Heart left ventricle (tissue), 13 donors: ENCODE data around the gene CRIM1.

Experiments
- CTCF ChIP-seq, 12 donors: fragments of 200-600 bp; sonication (generic) in 4 of 12; IDR thresholded peaks; one replicate each; pipeline versions ENCODE4 v1.5.0 to v1.8.0; 2018 to 2022; ENCODE audit warnings: antibody characterized with exemption in 12 of 12, mild to moderate bottlenecking in 5 of 12
- POLR2A ChIP-seq, 2 donors: fragments of 450-650 bp; IDR thresholded peaks; one replicate each; pipeline ENCODE4 v1.6.1; 2017; ENCODE audit warnings: antibody characterized with exemption in 2 of 2, mild to moderate bottlenecking in 2 of 2, moderate library complexity in 2 of 2
- donor health status: ischemic (EF 13 %, LVEDD 7.1; RV severe dilation, severe dysfunction).
- donor health status: DM: no; HTN: yes; CAD: no.
- donor health status: DM: no; HTN: no; CAD: no.
- donor health status: ischemic (EF 25% LVEDD 6.9; RV normal size, moderate dysfunction).
- donor health status: ischemic (EF 25% LVEDD 5.7; RV mildly dilated, moderate dysfunction).
- donor health status: ischemic (EF 35%, LVEDD 5.7; RV mildly dilated, moderate dysfunction).
- donor health status: nonischemic (EF 11% LVEDD 7.7; RV severe dilation, severe dysfunction).
- donor health status: DM: yes; HTN: yes; CAD: no.
- donor health status: PGD.
- donor health status: ischemic (EF 29% LVEDD 5.4; RV normal size, mild dysfunction).
- donor health status: nonischemic (EF 23%, LVEDD 6.1; RV moderate dilation, normal function).

- TF ChIP-seq POLR2A (IDR thresholded peaks at IDR 0.05), result no peak
- TF ChIP-seq CTCF (IDR thresholded peaks at IDR 0.05), result no peak
Measured at GRCh38 chr2:36564377-36564930, 208.9 kb downstream of the CRIM1 start.
